ENCODE results near the gene RAF1.

GRCh38 chr3:12659316-12660015, 4.5 kb downstream of the RAF1 start:
- TF ChIP-seq CREB1 (CRISPR knock-in tag; IDR thresholded peaks at IDR 0.05; ENCODE audit: low read depth) (no peak), CTCF (conservative IDR thresholded peaks at IDR 0.05; ENCODE audit: low read depth in 2 of 2) (no peak), EZH2phosphoT487 (IDR thresholded peaks at IDR 0.05; ENCODE audit: unreplicated experiment) (no peak), ZNF114 (CRISPR knock-in tag; IDR thresholded peaks at IDR 0.05) (no peak), POLR2AphosphoS5 (IDR thresholded peaks at IDR 0.05; ENCODE audit: low read depth) (no peak)
